22Rv1 (cell line): ENCODE results near the gene PAPLN.

Experiments used
- CTCF ChIP-seq: fragments of 450-650 bp; IDR thresholded peaks from 2 replicates; pipeline ENCODE4 v1.5.1; 2017; ENCODE audit warnings: mild to moderate bottlenecking
- ZFX ChIP-seq: fragments of 450-650 bp; IDR thresholded peaks from 2 replicates; pipeline ENCODE4 v1.6.1; 2017; ENCODE audit warnings: antibody characterized with exemption, borderline replicate concordance

- TF ChIP-seq CTCF (no peak), ZFX (no peak)
Observed at GRCh38 chr14:73220634-73221033, 16.7 kb upstream of the PAPLN start.
